ENCODE data around the gene CD99L2. TPM values are rescaled to one million over a fixed set of nuclear protein-coding genes. Genes with fewer than 3 reads are reported as not detected.

CD99L2 gene
- total RNA-seq, 1 donor from 2014 or later = 30.8 TPM

- H3K36me3 Mint-ChIP-seq = no peaks in the 10 kb centered on the region
- H3K4me3 Mint-ChIP-seq = no peak overlapping the region
- TF ChIP-seq, protein P1, sequence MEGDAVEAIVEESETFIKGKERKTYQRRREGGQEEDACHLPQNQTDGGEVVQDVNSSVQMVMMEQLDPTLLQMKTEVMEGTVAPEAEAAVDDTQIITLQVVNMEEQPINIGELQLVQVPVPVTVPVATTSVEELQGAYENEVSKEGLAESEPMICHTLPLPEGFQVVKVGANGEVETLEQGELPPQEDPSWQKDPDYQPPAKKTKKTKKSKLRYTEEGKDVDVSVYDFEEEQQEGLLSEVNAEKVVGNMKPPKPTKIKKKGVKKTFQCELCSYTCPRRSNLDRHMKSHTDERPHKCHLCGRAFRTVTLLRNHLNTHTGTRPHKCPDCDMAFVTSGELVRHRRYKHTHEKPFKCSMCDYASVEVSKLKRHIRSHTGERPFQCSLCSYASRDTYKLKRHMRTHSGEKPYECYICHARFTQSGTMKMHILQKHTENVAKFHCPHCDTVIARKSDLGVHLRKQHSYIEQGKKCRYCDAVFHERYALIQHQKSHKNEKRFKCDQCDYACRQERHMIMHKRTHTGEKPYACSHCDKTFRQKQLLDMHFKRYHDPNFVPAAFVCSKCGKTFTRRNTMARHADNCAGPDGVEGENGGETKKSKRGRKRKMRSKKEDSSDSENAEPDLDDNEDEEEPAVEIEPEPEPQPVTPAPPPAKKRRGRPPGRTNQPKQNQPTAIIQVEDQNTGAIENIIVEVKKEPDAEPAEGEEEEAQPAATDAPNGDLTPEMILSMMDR (IDR thresholded peaks at IDR 0.05; ENCODE audit: unreplicated experiment) = no peak
- peaks cover 13% of the 10 kb centered on the region for H3K9me3 Mint-ChIP-seq
- no peaks in the 10 kb centered on the region for H3K27me3 Mint-ChIP-seq (ENCODE audit: low read depth)
- peaks cover under 1% of the 10 kb centered on the region for H3K4me1 Mint-ChIP-seq
- no peak for DNase-seq (ENCODE audit: low spot score in 2 of 2, unreplicated experiment in 2 of 2)
- no peak overlapping the region for H3K27ac Mint-ChIP-seq
Observed at GRCh38 chrX:150849996-150850720, 48.3 kb downstream of the CD99L2 start.

DNA sequence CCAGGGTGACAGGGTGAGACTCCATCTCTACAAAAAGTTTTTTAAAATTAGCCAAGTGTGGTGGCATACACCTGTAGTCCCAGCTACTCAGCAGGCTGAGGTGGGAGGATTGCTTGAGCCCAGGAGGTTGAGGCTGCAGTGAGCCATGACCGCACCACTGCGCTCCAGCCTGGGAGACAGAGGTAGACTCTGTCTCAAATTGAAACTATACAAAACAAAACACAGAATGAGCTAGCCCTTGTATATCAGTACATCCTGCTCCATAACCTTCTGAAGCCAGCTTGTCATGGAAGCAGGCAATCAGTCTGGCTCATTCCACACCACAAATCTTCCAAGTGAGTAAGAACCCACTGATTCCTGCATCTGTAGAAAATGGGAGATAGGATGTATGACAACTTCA is 49.0 kb downstream of the CD99L2 start:
- peaks cover 9% of the 10 kb centered on the region for H3K9me3 Mint-ChIP-seq
- H3K4me3 Mint-ChIP-seq = no peak overlapping the region
- DNase-seq (ENCODE audit: low spot score in 2 of 2, unreplicated experiment in 2 of 2) = no peak
- no peak overlapping the region for H3K27ac Mint-ChIP-seq
- no peaks in the 10 kb centered on the region for H3K36me3 Mint-ChIP-seq
- H3K4me1 Mint-ChIP-seq = peaks cover 6% of the 10 kb centered on the region
- H3K27me3 Mint-ChIP-seq (ENCODE audit: low read depth) = no peaks in the 10 kb centered on the region
- TF ChIP-seq, protein P1 (IDR thresholded peaks at IDR 0.05; ENCODE audit: unreplicated experiment) = no peak

DNA sequence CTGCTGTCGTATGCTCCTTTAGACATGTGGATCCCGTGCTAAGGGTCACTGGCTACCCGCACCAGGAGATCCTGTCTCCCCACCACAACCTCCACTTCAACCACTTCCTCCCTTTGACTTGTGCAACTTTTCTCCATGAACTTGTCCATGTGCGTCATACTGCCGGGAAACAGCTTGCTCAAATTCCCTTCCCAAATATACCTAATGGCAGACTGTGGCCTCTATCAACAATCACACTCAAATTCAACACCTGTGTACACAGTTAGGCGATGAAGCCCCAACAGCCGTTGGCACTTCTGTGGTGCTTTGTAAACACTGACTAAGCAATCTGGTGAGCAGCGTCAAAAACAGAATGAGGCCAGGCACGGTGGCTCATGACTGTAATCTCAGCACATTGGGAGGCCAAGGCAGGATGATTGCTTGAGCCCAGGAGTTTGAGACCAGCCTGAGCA is 49.5 kb downstream of the CD99L2 start:
- Mint-ChIP-seq H3K4me1 (peaks cover 9% of the 10 kb centered on the region), H3K36me3 (no peaks in the 10 kb centered on the region), H3K27me3 (ENCODE audit: low read depth) (no peaks in the 10 kb centered on the region), H3K4me3 (no peak overlapping the region), H3K9me3 (peaks cover 8% of the 10 kb centered on the region), H3K27ac (no peak overlapping the region)
- TF ChIP-seq, protein P1 (IDR thresholded peaks at IDR 0.05; ENCODE audit: unreplicated experiment) = no peak
- DNase-seq (ENCODE audit: low spot score in 2 of 2, unreplicated experiment in 2 of 2) = no peak

GRCh38 chrX:150847088-150847487 is 51.4 kb downstream of the CD99L2 start:
- TF ChIP-seq, protein P1 (IDR thresholded peaks at IDR 0.05; ENCODE audit: unreplicated experiment) = no peak
- H3K4me1 Mint-ChIP-seq = peaks cover 9% of the 10 kb centered on the region

GRCh38 chrX:150846130-150846529 is 52.3 kb downstream of the CD99L2 start:
- DNase-seq (ENCODE audit: low spot score in 2 of 2, unreplicated experiment in 2 of 2) = no peak
- H3K27ac Mint-ChIP-seq = no peak overlapping the region
- H3K4me1 Mint-ChIP-seq = peaks cover 9% of the 10 kb centered on the region
- H3K27me3 Mint-ChIP-seq (ENCODE audit: low read depth) = no peaks in the 10 kb centered on the region
- no peak overlapping the region for H3K4me3 Mint-ChIP-seq
- TF ChIP-seq, protein P1 (IDR thresholded peaks at IDR 0.05; ENCODE audit: unreplicated experiment) = no peak
- peaks cover 14% of the 10 kb centered on the region for H3K9me3 Mint-ChIP-seq
- H3K36me3 Mint-ChIP-seq = no peaks in the 10 kb centered on the region

More at GRCh38 chrX:150847088-150847487, 51.4 kb downstream of the CD99L2 start:
- H3K9me3 Mint-ChIP-seq = peaks cover 8% of the 10 kb centered on the region
- DNase-seq (ENCODE audit: low spot score in 2 of 2, unreplicated experiment in 2 of 2) = no peak
- no peaks in the 10 kb centered on the region for H3K27me3 Mint-ChIP-seq (ENCODE audit: low read depth)
- H3K4me3 Mint-ChIP-seq = no peak overlapping the region
- no peaks in the 10 kb centered on the region for H3K36me3 Mint-ChIP-seq
- H3K27ac Mint-ChIP-seq = no peak overlapping the region
